NCI-H2227 (cell line): ENCODE data around the gene LILRB1.
"Not testable (repeated sequence)": the region's sequence is repeated elsewhere in the genome, so short reads cannot be mapped to it uniquely, and the experiment has no call there.

Experiments used
- DNase-seq: peaks from one replicate; lab custom pipeline; 2025; ENCODE audit not compliant: unreplicated experiment; lab: John Stamatoyannopoulos, UW

LILRB1 gene

GRCh38 chr19:54630262-54630661, at the start of gene LILRB1:
Gene LILRB1 (plus strand): TSS chr19:54630484. CDS start chr19:54631074, 590 bp downstream.
- not testable (repeated sequence) for DNase-seq

GRCh38 chr19:54586397-54586796, 43.9 kb upstream of the LILRB1 start:
- no peak for DNase-seq

- DNase-seq = no peak
Measured at GRCh38 chr19:54587026-54587425, 43.3 kb upstream of the LILRB1 start.

- not testable (repeated sequence) for DNase-seq
Measured at GRCh38 chr19:54593445-54593844, 36.8 kb upstream of the LILRB1 start, which contains the start of gene LILRA1. Gene LILRA1 (plus strand): TSS chr19:54593632. CDS start chr19:54594245, 613 bp downstream.

GRCh38 chr19:54593931-54594626, 36.2 kb upstream of the LILRB1 start:
- DNase-seq = not testable (repeated sequence)

GRCh38 chr19:54594737-54595136, 35.5 kb upstream of the LILRB1 start:
- DNase-seq = no peak

GRCh38 chr19:54595680-54596436, 34.4 kb upstream of the LILRB1 start:
- DNase-seq = not testable (repeated sequence)

- DNase-seq = no peak
Measured at GRCh38 chr19:54600212-54600611, 30.1 kb upstream of the LILRB1 start.

- DNase-seq = no peak
Measured at GRCh38 chr19:54606230-54606629, 24.1 kb upstream of the LILRB1 start.

GRCh38 chr19:54606891-54607784, 23.1 kb upstream of the LILRB1 start:
- no peak for DNase-seq

GRCh38 chr19:54607785-54608150, 22.5 kb upstream of the LILRB1 start:
- no peak for DNase-seq

- no peak for DNase-seq
Measured at GRCh38 chr19:54608205-54608604, 22.1 kb upstream of the LILRB1 start.

- no peak for DNase-seq
Measured at GRCh38 chr19:54608792-54609191, 21.5 kb upstream of the LILRB1 start.

GRCh38 chr19:54609356-54609791, 20.9 kb upstream of the LILRB1 start:
- no peak for DNase-seq

GRCh38 chr19:54612428-54612827, 17.9 kb upstream of the LILRB1 start:
- no peak for DNase-seq

GRCh38 chr19:54614726-54615125, 15.6 kb upstream of the LILRB1 start:
- no peak for DNase-seq

GRCh38 chr19:54616057-54616456, 14.2 kb upstream of the LILRB1 start:
- no peak for DNase-seq

- no peak for DNase-seq
Measured at GRCh38 chr19:54616821-54617560, 13.3 kb upstream of the LILRB1 start.

GRCh38 chr19:54620464-54620863, 9.8 kb upstream of the LILRB1 start:
- no peak for DNase-seq

GRCh38 chr19:54622431-54622830, 7.9 kb upstream of the LILRB1 start:
- DNase-seq = no peak

- DNase-seq = not testable (repeated sequence)
Measured at GRCh38 chr19:54624234-54624633, 6.0 kb upstream of the LILRB1 start.
